HG02678 (cell line): ENCODE measurements around the gene IZUMO1R.
"Not testable (repeated sequence)": the region's sequence is repeated elsewhere in the genome, so short reads cannot be mapped to it uniquely, and the experiment has no call there.

ENCODE experiments used
- ATAC-seq: cut with Tn5 transposase; IDR thresholded peaks from one replicate; pipeline ENCODE4 v1.9.1; 2021; ENCODE audit warnings: mild to moderate bottlenecking, moderate library complexity; ENCODE audit not compliant: unreplicated experiment

The IZUMO1R gene

DNA sequence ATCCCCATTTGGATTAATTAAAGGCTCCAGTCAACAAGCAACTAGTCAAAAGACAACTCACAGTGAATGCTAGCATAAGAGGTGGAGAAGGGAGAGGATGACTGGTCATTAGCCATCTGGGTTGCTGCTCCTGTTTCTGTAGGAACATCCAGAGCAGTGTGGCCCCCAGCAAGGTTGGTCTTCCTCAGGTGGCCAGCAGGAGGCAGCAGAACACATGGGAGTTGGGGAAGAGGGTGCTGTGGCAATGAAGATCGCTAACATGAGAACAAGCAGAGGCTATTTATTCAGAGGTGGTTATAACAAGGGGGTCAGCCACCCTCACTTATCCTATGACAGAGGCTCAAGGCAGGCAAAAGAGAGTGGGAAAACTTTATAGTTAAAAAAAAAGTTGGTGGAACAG lies 21.3 kb downstream of the IZUMO1R start:
- ATAC-seq, result peak; percentile 81

GRCh38 chr11:94326947-94327346 lies 22.6 kb downstream of the IZUMO1R start:
- no peak for ATAC-seq

GRCh38 chr11:94328587-94329080 lies 24.3 kb downstream of the IZUMO1R start:
- ATAC-seq, result no peak

DNA sequence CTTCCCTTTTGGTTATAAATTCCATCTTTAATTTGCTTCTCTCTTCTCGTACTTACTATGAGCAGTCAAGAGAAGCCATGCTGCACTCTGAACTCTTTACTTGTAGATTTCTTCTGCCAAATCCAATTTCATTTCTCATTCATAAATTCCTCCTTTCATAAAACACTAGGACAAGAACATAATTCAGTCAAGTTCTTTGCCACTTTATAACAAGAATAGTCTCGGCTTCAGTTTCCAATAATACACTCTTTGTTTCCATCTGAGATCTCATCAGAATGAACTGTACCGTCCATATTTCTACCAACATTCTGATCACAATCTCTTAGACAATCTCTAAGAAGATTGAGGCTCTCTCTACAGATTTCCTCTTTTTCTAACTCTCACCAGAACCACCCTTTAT lies 25.1 kb downstream of the IZUMO1R start:
- no peak for ATAC-seq

DNA sequence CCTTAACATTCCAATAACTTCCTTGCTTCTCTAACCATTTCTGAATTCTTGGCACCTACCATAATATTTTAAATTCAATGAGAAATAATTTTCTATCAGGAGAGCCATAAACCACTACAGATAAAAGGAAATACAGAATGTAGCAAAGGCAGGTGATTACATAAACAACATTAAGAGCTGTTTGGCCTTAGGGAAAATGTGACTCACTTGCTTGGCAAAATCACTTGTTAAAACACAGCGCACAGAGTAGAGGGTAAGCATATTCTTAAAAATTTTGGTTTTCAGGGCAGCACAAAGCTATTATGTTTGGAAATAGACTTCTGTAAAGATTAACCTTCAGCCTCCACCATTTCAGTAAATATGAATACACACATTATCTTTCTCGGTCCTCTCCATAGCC lies 26.4 kb downstream of the IZUMO1R start:
- no peak for ATAC-seq

DNA sequence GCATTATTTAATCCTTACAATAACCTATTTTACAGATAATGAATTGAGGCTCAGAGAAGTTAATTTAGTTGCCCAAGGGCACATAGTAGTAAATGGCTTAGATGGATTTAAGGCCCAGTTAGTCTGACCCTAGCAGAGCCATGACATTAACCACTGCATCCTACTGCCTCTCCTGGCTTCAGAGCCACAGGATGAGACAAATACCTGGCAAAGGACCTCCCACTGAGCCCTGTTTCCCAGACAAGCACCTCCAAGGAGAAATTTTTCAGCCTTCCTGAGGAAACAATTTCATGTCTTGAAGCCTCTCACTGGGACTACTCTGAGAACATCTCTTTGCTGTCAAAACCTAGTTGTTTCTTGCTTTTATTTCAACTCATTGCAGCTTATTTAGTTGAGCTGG lies 28.4 kb downstream of the IZUMO1R start:
- ATAC-seq, result no peak

GRCh38 chr11:94336033-94336432 lies 31.7 kb downstream of the IZUMO1R start:
- ATAC-seq, result no peak

DNA sequence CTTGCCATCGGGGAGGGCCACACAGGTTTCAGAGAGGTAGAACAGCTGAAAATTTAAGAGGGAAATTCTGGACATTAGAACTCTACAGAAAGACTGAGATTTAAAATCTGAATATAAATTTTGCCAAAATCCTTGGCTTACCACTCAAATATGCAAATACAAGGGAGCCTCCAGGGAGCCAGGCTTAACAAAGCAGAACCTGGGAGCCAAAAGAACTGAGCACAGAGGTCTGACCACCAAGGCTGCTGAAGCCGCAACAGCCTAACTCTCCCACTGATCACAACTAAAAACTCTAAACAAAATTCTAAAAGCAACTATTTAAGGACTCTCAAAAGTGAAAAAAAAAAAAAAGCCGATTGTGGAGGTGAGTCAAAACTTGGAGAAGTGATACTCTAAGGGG lies 34.3 kb downstream of the IZUMO1R start:
- ATAC-seq, result no peak

DNA sequence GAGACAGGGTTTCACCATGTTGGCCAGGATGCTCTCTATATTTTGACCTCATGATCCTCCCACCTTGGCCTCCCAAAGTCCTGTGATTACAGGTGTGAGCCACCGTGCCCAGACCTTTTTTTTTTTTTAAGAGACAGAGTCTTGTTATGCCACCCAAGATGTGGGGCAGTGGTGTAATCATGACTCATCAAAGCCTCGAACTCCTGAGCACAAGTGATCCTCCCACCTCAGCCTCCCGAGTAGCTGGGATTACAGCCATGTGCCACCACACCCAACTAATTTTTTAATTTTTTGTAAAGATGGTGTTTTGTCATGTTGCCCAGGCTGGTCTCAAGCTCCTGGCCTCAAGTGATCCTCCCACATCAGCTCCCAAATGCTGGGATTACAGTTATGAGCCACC lies 37.9 kb downstream of the IZUMO1R start:
- no peak for ATAC-seq

- no peak for ATAC-seq
Observed at GRCh38 chr11:94343495-94343894, 39.1 kb downstream of the IZUMO1R start.

- ATAC-seq, result not testable (repeated sequence)
Observed at GRCh38 chr11:94346311-94346710, 41.9 kb downstream of the IZUMO1R start.

GRCh38 chr11:94350850-94351563 lies 46.6 kb downstream of the IZUMO1R start:
- not testable (repeated sequence) for ATAC-seq
